ENCODE data around the gene EIF5AL1. TPM values are rescaled to one million over a fixed set of nuclear protein-coding genes. Genes with fewer than 3 reads are reported as not detected.

The EIF5AL1 gene
- polyA plus RNA-seq, 1 donor from 2014 or later = 0.21 TPM

GRCh38 chr10:79484476-79484875 is 27.9 kb upstream of the EIF5AL1 start:
- Histone ChIP-seq H3K27ac (ENCODE audit: low read length) (no peak overlapping the region), H3K4me2 (ENCODE audit: low read length) (no peak overlapping the region), H2AFZ (ENCODE audit: low read depth, low read length) (no peak overlapping the region)

GRCh38 chr10:79487296-79488194 is 24.8 kb upstream of the EIF5AL1 start:
- Histone ChIP-seq H3K9ac (ENCODE audit: low read length) (no peak overlapping the region), H3K36me3 (ENCODE audit: insufficient read depth, low read length) (no peaks in the 10 kb centered on the region), H4K20me1 (ENCODE audit: insufficient read depth) (no peaks in the 10 kb centered on the region), H2AFZ (ENCODE audit: low read depth, low read length) (no peak overlapping the region), H3K79me2 (replicated peaks; ENCODE audit: insufficient read depth, low read length) (no peaks in the 10 kb centered on the region), H3K9me3 (ENCODE audit: low read length) (no peaks in the 10 kb centered on the region), H3F3A (ENCODE audit: insufficient read depth, low read length, poor library complexity, severe bottlenecking) (no peaks in the 10 kb centered on the region), H3K27ac (ENCODE audit: low read length) (no peak overlapping the region), H3K4me2 (ENCODE audit: low read length) (no peak overlapping the region), H3K9me2 (ENCODE audit: insufficient read depth, low read length) (no peaks in the 10 kb centered on the region), H3K4me3 (ENCODE audit: low read length) (no peak overlapping the region), H3K27me3 (ENCODE audit: insufficient read depth, low read depth, low read length) (no peaks in the 10 kb centered on the region)
- TF ChIP-seq POLR2AphosphoS5 (IDR thresholded peaks at IDR 0.05) = no peak
- TF ChIP-seq EP300 (conservative IDR thresholded peaks at IDR 0.05; ENCODE audit: poor library complexity, severe bottlenecking) = no peak
- peak; percentile 25 for TF ChIP-seq CTCF (IDR thresholded peaks at IDR 0.05; ENCODE audit: poor library complexity, severe bottlenecking)
- TF ChIP-seq TAF1 (IDR thresholded peaks at IDR 0.05; ENCODE audit: low read depth) = no peak

More at GRCh38 chr10:79484476-79484875, 27.9 kb upstream of the EIF5AL1 start:
- Histone ChIP-seq H3F3A (ENCODE audit: insufficient read depth, low read length, poor library complexity, severe bottlenecking) (no peaks in the 10 kb centered on the region), H3K9ac (ENCODE audit: low read length) (no peak overlapping the region), H3K4me3 (ENCODE audit: low read length) (no peak overlapping the region), H4K20me1 (ENCODE audit: insufficient read depth) (no peaks in the 10 kb centered on the region), H3K36me3 (ENCODE audit: insufficient read depth, low read length) (no peaks in the 10 kb centered on the region), H3K9me3 (ENCODE audit: low read length) (no peaks in the 10 kb centered on the region), H3K27me3 (ENCODE audit: insufficient read depth, low read depth, low read length) (no peaks in the 10 kb centered on the region), H3K79me2 (replicated peaks; ENCODE audit: insufficient read depth, low read length) (no peaks in the 10 kb centered on the region), H3K9me2 (ENCODE audit: insufficient read depth, low read length) (no peaks in the 10 kb centered on the region)
- TF ChIP-seq EP300 (conservative IDR thresholded peaks at IDR 0.05; ENCODE audit: poor library complexity, severe bottlenecking) = no peak
- TF ChIP-seq REST (IDR thresholded peaks at IDR 0.05; ENCODE audit: borderline replicate concordance) = no peak
- TF ChIP-seq EZH2 (IDR thresholded peaks at IDR 0.05; ENCODE audit: borderline replicate concordance, insufficient read depth, low read length, poor library complexity, severe bottlenecking) = no peak
- TF ChIP-seq RAD21 (conservative IDR thresholded peaks at IDR 0.05) = no peak
- TF ChIP-seq SMC3 (conservative IDR thresholded peaks at IDR 0.05; ENCODE audit: poor library complexity) = no peak

Data from neural cell (in vitro differentiated cells).